Type B pancreatic cell (in vitro differentiated cells): ENCODE measurements around the gene AHRR. TPM values are rescaled to one million over a fixed set of nuclear protein-coding genes. Genes with fewer than 3 reads are reported as not detected.
"Not testable (repeated sequence)": the region's sequence is repeated elsewhere in the genome, so short reads cannot be mapped to it uniquely, and the experiment has no call there.

Source experiments
- DNase-seq: peaks from one replicate; pipeline ENCODE4 v3.0.0; 2021; ENCODE audit warnings: mixed read lengths; ENCODE audit not compliant: unreplicated experiment; ENCODE audit errors: extremely low spot score
- H3K27ac Mint-ChIP-seq: 2 replicates; pipeline ENCODE4 v1.8.0; 2021; ENCODE audit warnings: mild to moderate bottlenecking, mixed read lengths
- H3K27me3 Mint-ChIP-seq: 2 replicates; pipeline ENCODE4 v1.8.0; 2021; ENCODE audit warnings: mixed read lengths
- H3K36me3 Mint-ChIP-seq: 2 replicates; pipeline ENCODE4 v1.8.0; 2021; ENCODE audit warnings: mixed read lengths
- H3K4me1 Mint-ChIP-seq: one replicate; pipeline ENCODE4 v1.8.0; 2021; ENCODE audit warnings: mixed read lengths; ENCODE audit not compliant: unreplicated experiment
- H3K4me3 Mint-ChIP-seq: 2 replicates; pipeline ENCODE4 v1.8.0; 2021; ENCODE audit warnings: mild to moderate bottlenecking, mixed read lengths
- H3K9me3 Mint-ChIP-seq: 2 replicates; pipeline ENCODE4 v1.8.0; 2021; ENCODE audit warnings: mixed read lengths
- total RNA-seq: library from RNA; stranded (reverse); gene quantifications from 2 replicates; pipeline ENCODE4 v1.2.1, GENCODE V29; 2021; ENCODE audit warnings: low replicate concordance
- TF ChIP-seq, protein P1 (sequence below): fragments of 200-600 bp; sonication (generic); conservative IDR thresholded peaks from 2 replicates; pipeline ENCODE4 v1.5.0; 2021; ENCODE audit warnings: antibody characterized with exemption, mild to moderate bottlenecking

Gene AHRR
- total RNA-seq, 1 donor from 2014 or later, result 13.4 TPM

DNA sequence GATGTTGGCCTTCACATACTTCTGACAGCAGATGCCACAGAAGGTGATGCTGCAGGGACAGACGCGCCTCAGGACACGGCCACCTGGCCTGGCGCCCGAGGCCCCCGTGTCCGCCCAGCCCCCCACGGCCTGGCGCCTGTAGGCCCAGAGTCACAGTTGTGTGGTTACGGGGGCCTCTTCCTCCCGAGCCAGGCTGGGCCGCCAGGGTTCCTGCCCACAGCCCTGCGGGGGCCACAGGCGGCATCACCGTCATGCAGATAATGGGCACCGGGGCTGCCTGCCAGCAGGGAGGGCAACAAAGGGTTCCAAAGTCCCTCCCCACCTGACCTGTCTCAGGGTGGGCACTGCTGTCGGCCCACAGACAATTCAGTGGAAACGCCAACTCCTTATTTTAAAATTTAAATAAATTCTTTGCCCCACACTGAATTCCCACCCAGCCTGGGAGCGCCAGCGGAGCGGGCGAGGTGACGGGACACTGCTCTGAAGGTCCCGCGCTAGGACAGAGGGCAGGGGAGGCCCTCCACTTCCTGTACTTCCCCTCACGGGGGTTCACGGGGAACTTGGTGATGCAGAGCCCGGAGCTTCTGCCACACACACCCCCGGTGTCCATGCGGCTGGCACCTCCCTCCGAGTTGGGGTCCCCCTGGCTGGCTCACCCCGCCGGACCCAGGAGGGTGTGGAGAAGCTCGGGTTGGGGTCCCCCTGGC, 162.1 kb downstream of the AHRR start:
- TF ChIP-seq, protein P1, sequence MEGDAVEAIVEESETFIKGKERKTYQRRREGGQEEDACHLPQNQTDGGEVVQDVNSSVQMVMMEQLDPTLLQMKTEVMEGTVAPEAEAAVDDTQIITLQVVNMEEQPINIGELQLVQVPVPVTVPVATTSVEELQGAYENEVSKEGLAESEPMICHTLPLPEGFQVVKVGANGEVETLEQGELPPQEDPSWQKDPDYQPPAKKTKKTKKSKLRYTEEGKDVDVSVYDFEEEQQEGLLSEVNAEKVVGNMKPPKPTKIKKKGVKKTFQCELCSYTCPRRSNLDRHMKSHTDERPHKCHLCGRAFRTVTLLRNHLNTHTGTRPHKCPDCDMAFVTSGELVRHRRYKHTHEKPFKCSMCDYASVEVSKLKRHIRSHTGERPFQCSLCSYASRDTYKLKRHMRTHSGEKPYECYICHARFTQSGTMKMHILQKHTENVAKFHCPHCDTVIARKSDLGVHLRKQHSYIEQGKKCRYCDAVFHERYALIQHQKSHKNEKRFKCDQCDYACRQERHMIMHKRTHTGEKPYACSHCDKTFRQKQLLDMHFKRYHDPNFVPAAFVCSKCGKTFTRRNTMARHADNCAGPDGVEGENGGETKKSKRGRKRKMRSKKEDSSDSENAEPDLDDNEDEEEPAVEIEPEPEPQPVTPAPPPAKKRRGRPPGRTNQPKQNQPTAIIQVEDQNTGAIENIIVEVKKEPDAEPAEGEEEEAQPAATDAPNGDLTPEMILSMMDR, result no peak
- Mint-ChIP-seq H3K9me3 (no peaks in the 10 kb centered on the region), H3K27ac (no peak overlapping the region), H3K36me3 (no peaks in the 10 kb centered on the region), H3K4me3 (no peak overlapping the region), H3K4me1 (no peaks in the 10 kb centered on the region), H3K27me3 (no peaks in the 10 kb centered on the region)
- no peak for DNase-seq

DNA sequence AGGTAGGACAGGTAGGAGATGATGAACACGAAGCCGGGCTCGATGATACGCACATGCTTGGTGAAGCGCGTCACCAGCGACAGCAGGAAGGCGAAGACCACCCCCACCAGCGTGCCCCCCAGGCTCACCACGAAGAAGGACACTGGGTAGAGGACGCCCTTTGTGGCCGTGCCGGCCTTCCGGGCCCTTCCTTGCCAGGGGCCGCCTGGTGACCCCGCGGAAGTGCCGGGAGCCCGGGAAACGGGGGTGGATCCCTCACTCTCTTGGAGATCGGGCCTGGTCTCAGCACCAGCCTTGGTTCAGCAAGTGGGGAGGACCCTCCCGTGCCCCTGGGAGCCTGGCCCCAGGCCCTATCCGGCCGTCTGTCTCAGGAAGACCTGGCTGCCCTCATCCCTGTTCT, 163.0 kb downstream of the AHRR start:
- Mint-ChIP-seq H3K4me1 (no peaks in the 10 kb centered on the region), H3K4me3 (no peak overlapping the region), H3K9me3 (no peaks in the 10 kb centered on the region), H3K36me3 (no peaks in the 10 kb centered on the region), H3K27ac (no peak overlapping the region), H3K27me3 (no peaks in the 10 kb centered on the region)
- TF ChIP-seq, protein P1, result no peak
- no peak for DNase-seq

DNA sequence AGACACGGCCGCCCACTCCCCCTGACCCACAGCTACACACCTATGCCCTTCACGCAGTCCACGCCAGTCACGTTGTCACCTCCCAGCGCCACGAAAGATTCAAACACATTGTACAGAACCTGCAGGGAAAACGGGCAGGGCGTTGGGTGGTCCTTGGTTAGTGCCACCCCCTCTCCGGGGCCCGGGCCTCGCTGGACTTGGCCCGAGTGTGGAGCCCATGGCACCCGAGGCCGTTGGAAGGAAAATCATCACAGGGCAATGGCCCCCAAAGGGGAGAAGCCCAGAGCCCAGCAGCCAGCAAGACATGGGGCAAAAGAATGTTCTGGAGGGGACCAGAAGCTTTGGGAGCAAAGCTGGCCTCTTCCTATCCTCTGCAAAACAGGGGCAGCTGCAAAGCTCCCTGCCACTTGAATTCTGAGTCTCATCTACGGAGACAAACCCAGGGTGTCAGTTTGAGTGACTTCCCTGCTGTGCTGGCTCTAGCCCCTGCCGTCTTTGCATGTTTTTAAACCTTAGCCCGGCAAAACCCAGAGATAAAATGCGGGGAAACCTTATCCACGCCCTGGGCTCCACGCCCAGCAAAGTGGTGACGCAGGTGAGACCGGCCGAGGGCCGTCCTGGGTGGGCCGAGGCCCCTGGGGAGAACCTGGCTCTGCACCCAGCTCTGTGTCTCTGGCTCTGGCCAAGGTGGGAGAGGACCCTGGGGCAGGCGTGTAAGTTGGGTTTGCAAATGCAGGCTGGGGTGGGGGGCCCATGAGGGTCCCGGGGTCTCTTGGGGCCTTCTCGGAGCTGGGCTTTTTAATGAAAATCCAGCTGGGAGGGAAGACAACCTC, 163.8 kb downstream of the AHRR start:
- no peaks in the 10 kb centered on the region for H3K9me3 Mint-ChIP-seq
- H3K36me3 Mint-ChIP-seq, result no peaks in the 10 kb centered on the region
- DNase-seq, result no peak
- no peaks in the 10 kb centered on the region for H3K27me3 Mint-ChIP-seq
- no peak overlapping the region for H3K4me3 Mint-ChIP-seq
- no peaks in the 10 kb centered on the region for H3K4me1 Mint-ChIP-seq
- H3K27ac Mint-ChIP-seq, result no peak overlapping the region
- TF ChIP-seq, protein P1, result no peak

DNA sequence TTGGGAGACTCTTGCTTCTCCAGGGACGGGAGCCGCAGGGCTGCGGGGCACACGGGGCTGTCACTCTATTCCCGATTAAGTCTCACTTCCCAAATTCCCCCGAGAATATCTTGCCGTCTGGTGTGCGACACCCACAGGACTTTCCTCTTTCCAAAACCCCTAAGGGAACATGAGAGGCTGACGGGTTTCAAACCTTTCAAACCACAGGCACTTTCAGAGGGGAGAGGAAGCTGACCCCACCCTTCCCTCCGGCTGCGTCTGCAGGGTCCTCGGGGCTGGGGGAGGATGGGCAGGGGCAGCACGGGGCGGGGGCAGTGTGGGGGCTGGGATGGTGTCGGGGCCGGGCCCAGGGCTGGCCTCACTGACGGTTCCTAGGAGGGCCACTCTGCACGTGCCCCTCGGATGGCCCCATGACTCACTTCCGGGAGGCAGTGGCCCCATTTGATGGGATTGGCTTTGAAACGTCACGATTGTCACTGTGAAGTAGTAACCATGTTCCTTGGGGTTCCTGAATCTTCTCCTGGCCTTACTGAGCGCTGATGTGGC, 164.5 kb downstream of the AHRR start:
- Mint-ChIP-seq H3K27ac (no peak overlapping the region), H3K36me3 (no peaks in the 10 kb centered on the region), H3K9me3 (no peaks in the 10 kb centered on the region), H3K27me3 (no peaks in the 10 kb centered on the region), H3K4me3 (no peak overlapping the region), H3K4me1 (no peaks in the 10 kb centered on the region)
- DNase-seq, result no peak
- TF ChIP-seq, protein P1, result no peak

DNA sequence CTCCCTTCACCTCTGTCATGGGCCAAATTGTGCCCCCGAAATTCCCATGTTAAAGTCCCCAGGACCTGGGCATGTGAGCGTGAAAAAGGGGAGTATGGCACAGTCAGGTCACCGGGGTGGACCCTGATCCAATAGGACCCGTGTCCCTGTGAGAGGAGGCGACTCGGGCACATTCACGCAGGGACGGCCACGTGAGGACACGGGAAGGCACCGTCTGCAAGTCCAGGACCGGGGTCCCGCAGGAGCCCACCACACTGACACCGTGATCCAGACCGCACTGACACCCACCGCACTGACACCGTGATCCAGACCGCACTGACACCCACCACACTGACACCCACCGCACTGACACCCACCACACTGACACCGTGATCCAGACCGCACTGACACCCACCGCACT, 165.1 kb downstream of the AHRR start:
- not testable (repeated sequence) for H3K9me3 Mint-ChIP-seq, H3K36me3 Mint-ChIP-seq, H3K4me3 Mint-ChIP-seq

More for the DNA sequence above, 165.1 kb downstream of the AHRR start:
- H3K27ac Mint-ChIP-seq, H3K27me3 Mint-ChIP-seq, DNase-seq, H3K4me1 Mint-ChIP-seq: not testable (repeated sequence)

Other genes starting within 250 kb of the AHRR start
- gene PLEKHG4B, start 229.5 kb upstream of the AHRR start, total RNA-seq, result 32.8 and 46.6 TPM in 2 replicates
- not detected in 2 replicates for gene LRRC14B, start 130.2 kb upstream of the AHRR start, total RNA-seq
- gene CCDC127, start 103.6 kb upstream of the AHRR start, total RNA-seq, result 6.0 and 10.8 TPM in 2 replicates
- gene SDHA, start 103.4 kb upstream of the AHRR start, total RNA-seq, result 143 and 179 TPM in 2 replicates
- gene PDCD6, start 50.1 kb upstream of the AHRR start, total RNA-seq, result 90.8 and 107 TPM in 2 replicates
- 62.9 and 64.6 TPM in 2 replicates for gene EXOC3, start 121.5 kb downstream of the AHRR start, total RNA-seq
- gene SLC9A3, start 202.7 kb downstream of the AHRR start, total RNA-seq, result 6.4 and 8.0 TPM in 2 replicates